GM10248 (cell line): ENCODE results near the gene CXCL12.

Experiments used
- CTCF ChIA-PET: fragments of 300-600 bp; sonication (Branson Sonifier 250); formaldehyde crosslinking; extraction: SDS; loops from one replicate; lab custom pipeline; 2021; ENCODE audit warnings: antibody characterized with exemption; lab: Yijun Ruan, JAX
- POLR2A ChIA-PET: fragments of 350-650 bp; sonication (Branson Sonifier 250); formaldehyde crosslinking; extraction: SDS; loops from one replicate; lab custom pipeline; 2020; ENCODE audit warnings: antibody characterized with exemption; lab: Yijun Ruan, JAX
- DNase-seq: peaks from one replicate; pipeline ENCODE4 v3.0.0; 2012; ENCODE audit errors: extremely low spot score
- CTCF ChIP-seq: IDR thresholded peaks from 2 replicates; pipeline ENCODE4 v1.5.1; 2012; ENCODE audit warnings: mild to moderate bottlenecking, low read depth; ENCODE audit errors: extremely low read depth, missing control alignments, control extremely low read depth

Gene CXCL12

GRCh38 chr10:44393834-44394547, 9.1 kb upstream of the CXCL12 start:
- ChIA-PET POLR2A (no interaction called here), CTCF (interaction anchor here (3.2 kb wide), 1 partner anchor 8 kb away, joined by 23 read pairs; the partner anchor contains the start of gene CXCL12)
- TF ChIP-seq CTCF: no peak
- no peak for DNase-seq

GRCh38 chr10:44393051-44393630, 8.2 kb upstream of the CXCL12 start:
- no peak for DNase-seq
- ChIA-PET CTCF (interaction anchor here (1.3 kb wide), 1 partner anchor 703 kb away, joined by 6 read pairs; no protein-coding TSS in a partner anchor), POLR2A (no interaction called here)
- no peak for TF ChIP-seq CTCF

- ChIA-PET POLR2A (no interaction called here), CTCF (interaction anchor here (1.3 kb wide), 1 partner anchor 702 kb away, joined by 6 read pairs; no protein-coding TSS in a partner anchor)
- no peak for DNase-seq
- no peak for TF ChIP-seq CTCF
Measured at GRCh38 chr10:44392420-44392819, 7.5 kb upstream of the CXCL12 start.

- CTCF ChIA-PET: interaction anchor here (1.3 kb wide), 1 partner anchor 702 kb away, joined by 6 read pairs; no protein-coding TSS in a partner anchor
- POLR2A ChIA-PET: no interaction called here
- DNase-seq: no peak
- no peak for TF ChIP-seq CTCF
Measured at GRCh38 chr10:44391981-44392380, 7.1 kb upstream of the CXCL12 start.

GRCh38 chr10:44390585-44391072, 5.7 kb upstream of the CXCL12 start:
- CTCF ChIA-PET: interaction anchor here (1.2 to 1.4 kb wide), 2 partner anchors 14 to 701 kb away, joined by 3 read pairs; no protein-coding TSS in a partner anchor
- POLR2A ChIA-PET: no interaction called here
- TF ChIP-seq CTCF: no peak
- no peak for DNase-seq

- no peak for TF ChIP-seq CTCF
- POLR2A ChIA-PET: no interaction called here
- no peak for DNase-seq
- CTCF ChIA-PET: interaction anchor here (1.0 to 4.8 kb wide), 3 partner anchors 11 to 698 kb away, joined by 3 to 54 read pairs (median 4); no protein-coding TSS in a partner anchor
Measured at GRCh38 chr10:44389556-44389955, 4.7 kb upstream of the CXCL12 start.
